Kidney (tissue), 14 donors: ENCODE results near the gene ZIM2. TPM values are rescaled to one million over a fixed set of nuclear protein-coding genes. Genes with fewer than 3 reads are reported as not detected.

ENCODE experiments used
- DNase-seq, 5 donors: peaks; one replicate each; pipeline ENCODE4 v3.0.0-alpha.2; 2013 to 2020
- FAIRE-seq: peaks from 2 replicates; lab custom pipeline; 2012; peaks lifted over from hg19 to GRCh38; lab: Jason Lieb, UNC
- H3K27ac ChIP-seq, 2 donors: one replicate each; pipeline ENCODE4 v1.7.0; 2013; ENCODE audit warnings: low read depth in 2 of 2, low read length in 2 of 2, inconsistent platforms in 1 of 2
- H3K27me3 ChIP-seq: one replicate; pipeline ENCODE4 v1.7.1; 2013; ENCODE audit warnings: low read length, inconsistent platforms; ENCODE audit not compliant: control insufficient read depth, insufficient read depth
- H3K36me3 ChIP-seq, 3 donors: one replicate each; pipeline versions ENCODE4 v1.7.0 to v1.7.1; 2013; ENCODE audit warnings: low read length in 3 of 3, control low read depth in 1 of 3, inconsistent platforms in 1 of 3; ENCODE audit not compliant: insufficient read depth in 3 of 3, control insufficient read depth in 2 of 3
- H3K4me1 ChIP-seq, 3 donors: one replicate each; pipeline versions ENCODE4 v1.7.0 to v1.7.1; 2013; ENCODE audit warnings: low read length in 3 of 3, inconsistent platforms in 1 of 3, low read depth in 1 of 3; ENCODE audit not compliant: control insufficient read depth in 2 of 3, insufficient read depth in 2 of 3
- H3K4me3 ChIP-seq, 3 donors: one replicate each; pipeline versions ENCODE4 v1.7.0 to v1.8.1; 2013; ENCODE audit warnings: low read length in 3 of 3, control low read depth in 1 of 3, inconsistent platforms in 1 of 3
- H3K9ac ChIP-seq, 3 donors: one replicate each; pipeline versions ENCODE4 v1.7.0 to v1.7.1; 2013; ENCODE audit warnings: low read length in 3 of 3, control low read depth in 1 of 3, inconsistent platforms in 1 of 3
- H3K9me3 ChIP-seq, 3 donors: one replicate each; pipeline versions ENCODE4 v1.7.0 to v1.7.1; 2013; ENCODE audit warnings: low read length in 3 of 3, control low read depth in 1 of 3, inconsistent platforms in 1 of 3; ENCODE audit not compliant: control insufficient read depth in 2 of 3, insufficient read depth in 1 of 3
- intact Hi-C: fragments of 100-400 bp; cut with DNase I; formaldehyde crosslinking; loops from one replicate; pipeline ENCODE4 v1.11.1; 2022
- polyA plus RNA-seq: library from polyadenylated mRNA; stranded (reverse); fragments of 350-450 nt; fragmentation: Illumina TruSeq; extraction: RNeasy Lipid Tissue Mini Kit (QIAGEN cat#74804); gene quantifications from one replicate; pipeline ENCODE4 v1.2.3, GENCODE V29; 2014; ENCODE audit warnings: low read depth, low replicate concordance; ENCODE audit not compliant: insufficient read depth
- total RNA-seq: library from RNA; stranded (reverse); fragmentation: NEBNext Ultra II Directional; extraction: Animal tissue kit (Norgen Biotek cat#: 25700); gene quantifications from one replicate; pipeline ENCODE4 v1.2.1, GENCODE V29; 2021
- TF ChIP-seq, protein P1 (sequence below): IDR thresholded peaks from 3 replicates; pipeline ENCODE4 v1.5.1; 2012; ENCODE audit warnings: mild to moderate bottlenecking, moderate library complexity, borderline replicate concordance; ENCODE audit not compliant: insufficient read depth; ENCODE audit errors: extremely low read depth
- donor health status: control.
- donor health status: control.
- donor health status: control.
- donor health status: control.
- donor health status: control.
- donor health status: DM: yes; HTN: yes; CAD: no.
- donor health status: Normal renal cell carcinoma (clear cell type).

Gene ZIM2
- total and polyA plus RNA-seq, 2 donors from 2014 or later, result 0.47 TPM; not detected in 1

DNA sequence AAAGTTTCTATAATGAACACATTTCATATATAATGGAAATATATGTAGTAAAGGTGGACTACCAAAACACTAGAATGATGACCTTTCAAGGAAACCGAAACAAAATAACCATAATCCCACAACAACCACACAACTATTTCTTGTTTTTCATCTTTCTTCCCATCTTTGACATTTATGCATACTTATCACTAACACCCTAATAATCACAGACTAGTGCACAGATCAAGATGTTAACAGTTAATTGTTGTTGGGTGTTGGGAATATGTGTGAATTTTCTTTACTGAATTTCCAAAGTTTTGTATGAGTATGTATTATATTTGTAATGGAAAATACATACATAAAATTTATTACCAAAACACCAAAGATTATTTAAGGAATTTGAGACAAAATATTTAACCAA is 30.3 kb downstream of the ZIM2 start:
- Histone ChIP-seq H3K9me3 (peaks cover 0 to 5% (median 4%) of the 10 kb centered on the region in 3 donors), H3K27ac (no peak overlapping the region), H3K9ac (no peak overlapping the region), H3K4me3 (no peak overlapping the region), H3K27me3 (no peaks in the 10 kb centered on the region), H3K36me3 (no peaks in the 10 kb centered on the region), H3K4me1 (no peaks in the 10 kb centered on the region)
- FAIRE-seq (no peak), DNase-seq (no peak)
- intact Hi-C loops, result no loop called here
- TF ChIP-seq, protein P1, sequence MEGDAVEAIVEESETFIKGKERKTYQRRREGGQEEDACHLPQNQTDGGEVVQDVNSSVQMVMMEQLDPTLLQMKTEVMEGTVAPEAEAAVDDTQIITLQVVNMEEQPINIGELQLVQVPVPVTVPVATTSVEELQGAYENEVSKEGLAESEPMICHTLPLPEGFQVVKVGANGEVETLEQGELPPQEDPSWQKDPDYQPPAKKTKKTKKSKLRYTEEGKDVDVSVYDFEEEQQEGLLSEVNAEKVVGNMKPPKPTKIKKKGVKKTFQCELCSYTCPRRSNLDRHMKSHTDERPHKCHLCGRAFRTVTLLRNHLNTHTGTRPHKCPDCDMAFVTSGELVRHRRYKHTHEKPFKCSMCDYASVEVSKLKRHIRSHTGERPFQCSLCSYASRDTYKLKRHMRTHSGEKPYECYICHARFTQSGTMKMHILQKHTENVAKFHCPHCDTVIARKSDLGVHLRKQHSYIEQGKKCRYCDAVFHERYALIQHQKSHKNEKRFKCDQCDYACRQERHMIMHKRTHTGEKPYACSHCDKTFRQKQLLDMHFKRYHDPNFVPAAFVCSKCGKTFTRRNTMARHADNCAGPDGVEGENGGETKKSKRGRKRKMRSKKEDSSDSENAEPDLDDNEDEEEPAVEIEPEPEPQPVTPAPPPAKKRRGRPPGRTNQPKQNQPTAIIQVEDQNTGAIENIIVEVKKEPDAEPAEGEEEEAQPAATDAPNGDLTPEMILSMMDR, result no peak

DNA sequence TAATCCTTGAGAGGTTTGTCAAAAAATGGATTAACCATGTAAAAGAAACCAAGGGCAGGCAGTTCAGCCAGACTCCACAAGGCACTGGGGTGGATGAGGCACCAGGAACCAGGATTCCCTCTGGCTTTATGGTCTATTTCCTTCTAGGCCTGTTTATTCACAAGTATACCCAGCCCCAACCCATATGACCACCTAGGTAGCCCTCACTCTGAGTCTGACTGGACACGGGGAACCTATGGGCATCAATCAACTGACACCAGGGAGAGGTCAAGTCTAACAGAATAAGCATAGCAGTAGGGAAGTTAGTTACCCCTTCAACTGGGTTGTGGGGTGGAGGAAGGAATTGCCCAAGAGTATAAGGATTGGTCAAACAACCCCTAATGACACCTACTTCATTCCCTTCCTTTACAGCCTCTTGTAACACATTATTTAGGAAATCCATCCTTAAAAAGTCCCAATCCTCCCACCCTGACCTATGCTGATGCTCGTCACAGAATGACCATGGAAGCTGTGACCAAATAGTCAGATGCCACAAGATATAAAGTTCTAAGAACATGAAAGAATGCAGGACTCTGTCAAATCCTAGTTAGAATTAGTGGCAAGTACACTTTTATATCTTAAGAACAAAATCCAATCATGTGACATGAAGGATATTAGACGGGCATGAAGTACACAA is 31.7 kb downstream of the ZIM2 start:
- Histone ChIP-seq H3K9ac (no peak overlapping the region), H3K36me3 (no peaks in the 10 kb centered on the region), H3K4me1 (no peaks in the 10 kb centered on the region), H3K27me3 (no peaks in the 10 kb centered on the region), H3K4me3 (no peak overlapping the region), H3K9me3 (peaks cover 0 to 5% (median 4%) of the 10 kb centered on the region in 3 donors), H3K27ac (no peak overlapping the region)
- FAIRE-seq (no peak), DNase-seq (no peak)
- intact Hi-C loops, result no loop called here
- TF ChIP-seq, protein P1, result no peak

DNA sequence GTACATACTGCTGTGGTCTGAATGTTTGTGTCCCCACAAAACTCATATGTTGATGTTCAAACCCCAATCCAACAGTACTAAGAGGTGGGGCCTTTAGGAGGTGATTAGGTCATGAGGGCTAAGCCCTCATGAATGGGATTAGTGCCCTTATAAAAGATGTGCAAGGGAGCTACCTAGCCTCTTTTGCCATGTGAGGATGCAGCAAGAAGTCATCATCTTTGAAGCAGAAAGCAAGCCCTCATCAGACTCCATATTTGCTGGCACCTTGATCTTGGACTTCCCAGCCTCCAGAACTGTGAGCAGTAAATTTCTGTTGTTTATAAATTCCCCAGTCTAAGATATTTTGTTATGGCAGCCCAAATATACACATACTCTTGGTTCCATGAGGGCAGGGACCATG is 33.9 kb downstream of the ZIM2 start:
- H3K4me3 ChIP-seq, result no peak overlapping the region
- H3K9me3 ChIP-seq, result peaks cover 0 to 5% (median 4%) of the 10 kb centered on the region in 3 donors
- intact Hi-C loops, result no loop called here
- H3K27ac ChIP-seq, result no peak overlapping the region
- no peak for DNase-seq
- FAIRE-seq, result no peak
- TF ChIP-seq, protein P1, result no peak
- no peak overlapping the region for H3K9ac ChIP-seq
- no peaks in the 10 kb centered on the region for H3K27me3 ChIP-seq
- no peaks in the 10 kb centered on the region for H3K36me3 ChIP-seq
- H3K4me1 ChIP-seq, result no peaks in the 10 kb centered on the region

DNA sequence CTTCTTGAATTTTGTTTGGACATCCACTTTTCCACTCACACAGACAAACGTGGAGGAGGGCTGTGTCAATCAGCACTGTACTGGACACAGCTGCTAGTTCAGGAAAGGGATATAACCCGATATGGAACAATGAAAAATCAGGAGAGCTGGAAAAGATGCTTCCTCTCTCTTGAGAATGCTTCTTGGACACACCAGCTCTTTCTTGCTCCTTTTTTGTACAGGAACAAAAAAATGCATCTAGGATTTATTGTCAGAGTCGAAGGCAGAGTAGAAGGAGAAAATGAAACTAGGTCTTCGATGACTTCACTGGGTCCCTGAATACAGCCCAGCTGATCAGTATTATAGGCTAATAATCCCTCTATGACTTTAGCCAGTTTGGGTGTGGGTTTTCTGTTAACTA is 62.2 kb downstream of the ZIM2 start:
- FAIRE-seq, result no peak
- Histone ChIP-seq H3K36me3 (no peaks in the 10 kb centered on the region), H3K27ac (no peak overlapping the region), H3K27me3 (no peaks in the 10 kb centered on the region), H3K9ac (no peak overlapping the region), H3K9me3 (no peaks in the 10 kb centered on the region), H3K4me1 (no peaks in the 10 kb centered on the region), H3K4me3 (no peak overlapping the region)
- intact Hi-C loops, result no loop called here
- no peak for DNase-seq
- TF ChIP-seq, protein P1, result no peak
